Globus pallidus (tissue), 1 donor: Measurements from ENCODE around the gene TRAF2.

Experiments used
- DNase-seq: peaks from one replicate; pipeline ENCODE4 v3.0.0-alpha.2; 2015; ENCODE audit warnings: low spot score

TRAF2 gene

GRCh38 chr9:136937186-136938001 is 51.1 kb downstream of the TRAF2 start:
- no peak for DNase-seq

DNA sequence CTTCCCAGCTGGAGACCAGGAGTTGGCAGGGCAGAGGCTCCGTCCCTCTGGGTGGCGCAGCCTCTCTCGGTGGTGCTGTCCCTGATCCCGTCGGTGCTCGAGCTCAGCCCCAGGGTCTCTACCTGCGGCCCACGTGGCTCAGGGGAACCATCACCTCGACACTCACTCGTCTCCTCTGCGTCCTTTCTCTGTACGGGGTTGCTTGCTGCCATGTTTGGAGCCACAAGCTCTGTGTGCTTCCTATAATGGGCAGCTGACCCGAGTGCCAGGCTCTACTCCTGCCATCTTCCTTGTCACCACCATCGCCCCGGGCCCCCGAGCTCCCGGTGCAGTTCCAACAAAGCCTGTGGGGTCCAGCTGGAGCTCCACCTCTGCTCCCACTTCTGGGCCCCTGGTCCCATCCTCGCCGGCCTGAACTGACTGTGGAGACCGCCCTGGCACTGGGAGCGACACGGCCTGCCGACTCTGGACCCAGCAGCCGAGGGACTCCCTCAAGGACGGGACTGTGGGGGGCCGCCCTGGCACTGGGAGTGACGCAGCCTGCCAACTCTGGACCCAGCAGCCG is 53.2 kb downstream of the TRAF2 start:
- DNase-seq, result no peak

- DNase-seq, result peak; percentile 91
Measured at GRCh38 chr9:136939996-136940525, 53.7 kb downstream of the TRAF2 start.

DNA sequence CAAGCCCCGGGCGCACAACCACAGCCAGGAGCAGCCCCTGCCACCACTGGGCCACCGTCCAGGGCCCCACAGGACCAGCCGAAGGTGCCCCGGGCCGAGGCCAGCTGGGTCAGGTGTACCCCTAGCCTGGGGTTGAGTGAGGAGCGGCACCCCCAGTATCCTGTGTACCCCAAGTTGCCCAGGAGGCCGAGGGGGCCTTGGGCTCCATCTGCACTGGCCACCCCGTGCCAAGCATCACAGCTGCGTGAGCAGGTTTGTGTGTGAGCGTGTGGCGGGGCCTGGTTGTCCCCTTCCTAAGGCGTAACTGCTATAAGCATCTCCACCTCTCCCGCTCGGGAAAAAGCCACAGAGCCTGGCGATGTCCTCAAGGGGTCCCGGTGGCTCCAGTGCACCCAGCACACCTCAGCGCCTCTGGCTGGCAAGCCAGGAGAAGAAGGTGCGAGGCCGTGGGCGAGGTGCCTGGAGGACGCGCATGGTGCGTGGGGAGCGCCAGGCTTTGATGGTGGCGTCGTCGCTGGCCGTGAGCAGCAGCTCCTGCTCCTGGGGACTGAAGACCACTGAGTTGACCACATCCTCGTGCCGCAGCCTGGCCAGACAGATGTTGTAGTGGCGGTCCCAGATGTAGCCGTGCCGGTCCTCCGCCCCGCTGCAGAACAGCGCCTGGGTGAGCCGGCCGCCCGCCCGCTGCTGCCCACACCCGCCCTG is 54.4 kb downstream of the TRAF2 start:
- no peak for DNase-seq

- DNase-seq, result no peak
Measured at GRCh38 chr9:136941231-136942111, 55.2 kb downstream of the TRAF2 start.

DNA sequence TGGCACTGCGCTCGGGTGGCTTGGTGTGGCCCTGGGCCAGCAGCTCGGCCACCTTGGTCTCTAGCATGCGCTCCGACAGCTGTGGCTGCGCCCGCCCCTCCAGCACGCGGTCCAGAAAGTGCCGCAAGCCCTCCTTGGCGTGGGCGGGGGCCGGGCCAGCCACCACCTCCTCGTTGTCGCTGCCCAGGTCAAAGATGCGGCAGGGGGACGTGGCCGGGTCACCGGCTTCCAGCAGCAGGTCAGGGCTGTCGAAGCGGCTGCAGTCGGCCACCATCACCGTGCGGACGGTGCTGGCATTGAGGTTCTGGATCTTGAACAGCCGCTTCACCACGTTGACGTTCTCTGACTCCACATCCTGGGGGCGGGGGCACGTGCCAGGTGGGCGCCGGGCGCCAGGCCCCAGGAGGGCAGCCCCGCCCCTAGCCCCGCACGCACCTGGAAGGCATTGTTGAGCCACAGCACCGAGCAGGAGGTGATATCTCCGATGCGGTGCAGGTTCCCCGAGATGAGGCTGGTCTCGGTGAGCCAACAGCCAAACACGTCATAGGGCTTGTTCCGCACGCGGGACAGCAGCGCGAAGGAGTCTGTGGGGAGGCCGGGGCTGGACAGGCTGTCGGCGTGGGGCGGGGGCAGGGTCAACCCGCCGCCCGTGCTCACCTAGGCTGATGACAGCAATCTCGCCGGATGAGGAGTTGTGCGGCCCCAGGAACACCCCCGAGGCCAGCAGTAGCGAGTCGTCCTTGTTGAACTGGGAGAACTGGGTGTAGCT is 56.0 kb downstream of the TRAF2 start:
- no peak for DNase-seq

DNA sequence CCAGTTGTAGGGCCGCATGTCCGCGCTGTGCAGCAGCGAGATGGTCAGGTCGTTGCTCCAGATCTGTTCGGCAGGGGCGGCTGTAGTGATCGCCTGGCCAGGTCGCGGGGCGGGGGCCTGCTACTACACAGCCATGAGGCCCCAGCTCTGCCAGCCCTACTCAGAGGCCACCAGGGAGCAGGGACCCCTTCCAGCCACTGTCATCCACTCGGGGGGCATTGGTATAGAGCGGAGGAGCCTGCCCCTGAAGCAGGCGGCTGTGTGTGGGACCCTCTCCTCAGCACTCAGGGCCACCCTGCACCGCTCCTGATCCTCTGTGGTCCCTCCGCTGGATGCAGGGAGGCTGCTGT is 56.5 kb downstream of the TRAF2 start:
- no peak for DNase-seq

DNA sequence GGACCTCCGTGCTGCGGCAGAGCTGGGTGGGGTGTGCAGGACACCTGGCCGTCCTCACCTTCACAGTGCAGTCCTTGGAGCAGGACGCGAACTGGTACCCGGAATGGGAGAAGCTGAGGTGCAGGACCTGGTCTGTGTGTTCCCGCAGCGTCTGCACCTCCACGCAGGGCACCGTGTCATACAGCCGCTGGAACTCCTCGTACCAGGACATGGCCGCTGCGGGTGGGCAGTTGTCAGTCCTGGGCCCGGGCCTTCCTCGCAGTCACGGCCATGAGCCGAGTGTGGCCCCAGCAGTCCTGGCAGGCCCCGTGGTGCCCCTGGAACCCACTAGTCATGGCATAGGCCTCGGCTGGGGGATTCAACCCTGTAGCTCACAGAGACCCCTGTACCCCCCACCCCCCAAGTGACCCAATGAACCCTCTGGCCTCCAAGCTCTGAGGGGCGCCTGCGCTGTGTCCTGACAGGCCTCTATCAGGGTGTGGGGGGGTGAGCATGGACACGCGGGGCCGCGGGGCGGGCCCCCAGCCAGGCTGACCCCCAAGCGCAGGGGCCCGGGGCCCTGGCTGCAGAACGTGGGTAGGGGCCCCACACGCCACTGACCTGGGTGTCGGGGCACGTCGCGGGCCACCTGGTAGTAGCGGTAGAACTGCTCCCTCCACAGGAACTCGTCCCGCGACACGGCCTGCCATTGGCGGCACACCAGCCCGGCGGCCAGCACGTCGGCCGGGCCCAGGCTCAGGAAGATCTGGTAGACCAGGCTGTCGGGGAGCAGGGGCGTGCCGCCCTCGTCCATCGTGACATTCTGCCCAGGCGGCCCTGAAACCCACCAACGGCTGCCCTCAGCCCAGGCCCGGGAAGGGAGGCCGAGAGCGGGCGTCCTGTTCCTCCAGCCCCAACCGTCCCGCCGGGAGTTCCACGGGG is 57.2 kb downstream of the TRAF2 start:
- DNase-seq, result no peak

DNA sequence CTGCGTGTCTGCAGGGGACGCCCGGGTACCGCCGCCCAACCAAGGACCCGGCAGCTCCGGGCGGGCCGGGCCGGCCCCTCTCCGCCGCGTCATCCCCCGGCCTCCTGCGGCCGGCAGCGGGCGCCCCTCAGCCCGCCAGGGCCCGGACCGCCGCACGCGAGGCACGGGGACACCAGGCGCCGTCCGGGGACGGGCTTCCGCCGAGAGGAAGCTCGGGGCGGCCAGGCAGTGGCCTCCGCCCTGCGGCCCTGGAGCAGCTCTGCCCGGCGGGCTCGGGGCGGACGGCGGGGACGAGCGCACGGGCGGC is 57.8 kb downstream of the TRAF2 start:
- DNase-seq, result peak; percentile 51

DNA sequence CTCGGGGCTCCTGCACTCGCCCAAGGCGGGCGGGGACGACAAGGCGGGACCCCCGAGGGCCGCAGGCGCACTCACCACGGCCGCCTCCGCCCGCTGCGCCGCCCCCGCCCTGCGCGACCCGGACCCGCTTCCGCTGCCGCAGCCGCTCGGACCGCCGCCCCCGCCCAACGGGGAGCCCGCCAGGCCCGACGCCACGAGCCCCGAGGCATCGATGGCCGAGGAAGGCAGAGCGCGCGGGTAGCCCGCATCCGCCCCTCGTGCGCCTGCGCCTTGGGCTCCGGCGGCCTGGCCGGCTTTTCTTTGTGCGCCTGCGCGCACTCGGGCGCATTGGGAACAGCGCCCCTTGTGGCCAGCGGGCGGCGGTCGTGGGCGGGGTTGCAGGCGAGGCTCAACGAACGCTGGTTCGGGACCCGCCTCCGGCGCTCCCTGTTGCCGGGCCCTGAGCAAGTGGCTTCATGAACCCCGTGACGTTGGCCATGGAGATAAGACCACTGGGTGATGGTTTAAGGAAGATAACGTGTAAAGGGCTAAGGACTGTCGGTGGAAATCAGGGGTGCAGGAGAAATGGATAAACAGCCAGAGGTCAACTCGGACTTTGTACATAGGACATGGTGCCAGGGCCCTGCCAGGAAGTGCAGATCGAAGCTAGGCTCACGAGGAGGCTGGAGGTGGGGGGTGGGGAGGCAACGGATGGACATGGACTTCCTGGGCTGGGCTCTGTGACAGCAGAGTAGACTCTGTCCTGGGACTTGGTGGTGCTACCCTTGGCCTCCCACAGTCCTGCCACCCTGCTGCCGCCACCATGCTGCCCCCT is 58.4 kb downstream of the TRAF2 start, which contains the start of the genes C8G and FBXW5:
Gene C8G (plus strand): TSS at position 725 of the 814 bp plus-strand sequence. CDS start 78 bp downstream, at position 803.
Gene FBXW5 (minus strand): TSS at position 220 of the 814 bp plus-strand sequence. CDS start 655 bp downstream, outside the sequence.
- peak; percentile 92 for DNase-seq

GRCh38 chr9:136945333-136946227 is 59.3 kb downstream of the TRAF2 start:
- DNase-seq, result no peak

- DNase-seq, result no peak
Measured at GRCh38 chr9:136946228-136947027, 60.1 kb downstream of the TRAF2 start.

DNA sequence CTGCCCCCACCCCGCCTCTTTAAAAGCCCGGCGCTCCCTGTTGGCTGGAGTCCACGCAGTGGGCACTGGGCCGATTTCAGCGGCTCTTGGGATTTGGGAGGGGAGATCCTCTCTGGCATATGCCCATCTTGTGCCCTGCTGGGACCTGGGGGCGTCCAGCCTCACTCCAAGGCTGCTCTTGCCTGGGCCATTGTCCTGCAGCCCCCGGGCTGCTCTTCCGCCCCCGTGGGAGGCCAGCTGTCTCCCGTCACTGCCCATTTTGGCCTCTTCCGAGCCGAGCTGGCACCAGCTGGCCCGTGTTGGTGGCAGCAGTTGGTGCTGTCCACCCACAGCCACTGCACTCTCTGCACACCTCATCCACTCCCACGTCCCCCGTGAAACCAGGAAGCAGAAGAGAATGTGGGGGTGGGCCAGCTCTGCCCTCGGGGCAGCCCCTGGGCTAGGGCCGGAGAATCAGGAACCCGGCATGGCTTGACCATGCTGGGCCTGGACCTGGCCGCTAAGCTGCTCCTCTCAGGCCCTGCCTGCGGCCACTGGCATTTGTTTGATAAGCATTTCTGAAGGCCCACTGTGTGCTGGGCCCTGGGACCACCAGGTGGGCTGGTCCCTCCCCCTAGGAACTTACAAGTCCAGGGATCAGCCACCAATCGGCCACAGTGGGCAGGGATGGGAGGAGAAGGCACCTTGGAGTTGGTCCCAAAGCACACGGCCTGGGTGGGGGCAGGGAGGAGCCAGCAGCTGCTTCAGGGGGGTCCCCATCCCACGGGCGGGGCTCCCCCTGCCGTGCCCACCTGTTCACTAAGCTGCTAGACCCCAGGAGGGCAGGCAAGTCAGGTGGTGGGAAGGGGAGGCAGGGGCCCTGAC is 60.9 kb downstream of the TRAF2 start:
- DNase-seq, result peak; percentile 70

DNA sequence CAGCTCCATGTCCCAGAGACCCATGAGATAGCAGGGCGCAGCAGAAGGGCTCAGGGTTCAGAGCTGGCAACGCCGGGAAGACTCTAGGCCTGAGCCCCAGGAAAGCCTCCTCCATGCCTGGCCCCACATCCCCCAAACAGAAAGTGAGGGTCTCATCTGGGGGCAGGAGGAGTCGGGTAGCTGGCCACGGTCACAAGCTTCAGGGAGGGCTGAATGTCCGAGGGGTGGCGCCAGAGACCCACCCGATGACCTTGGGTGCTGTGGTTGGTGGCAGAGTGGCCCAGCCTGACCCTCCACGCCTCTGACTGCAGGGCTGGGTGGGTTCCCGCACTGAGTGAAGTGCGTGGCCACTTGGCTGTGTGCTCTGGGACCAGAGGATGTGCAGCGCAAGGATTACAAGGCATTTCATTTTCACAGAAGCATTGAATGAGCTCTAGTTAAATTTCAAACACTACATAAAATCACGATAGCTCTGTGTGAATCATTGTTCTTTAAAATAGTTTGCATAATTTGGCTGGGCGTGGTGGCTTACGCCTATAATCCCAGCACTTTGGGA is 61.7 kb downstream of the TRAF2 start:
- peak; percentile 86 for DNase-seq

GRCh38 chr9:136949239-136949816 is 63.0 kb downstream of the TRAF2 start:
- DNase-seq, result no peak
